Prostate gland (tissue), 2 donors: ENCODE measurements around the gene SLC22A12. TPM values are rescaled to one million over a fixed set of nuclear protein-coding genes. Genes with fewer than 3 reads are reported as not detected.

Experiments used
- DNase-seq: peaks from one replicate; pipeline ENCODE4 v3.0.0-alpha.2; 2019; ENCODE audit warnings: low spot score
- H3K27ac ChIP-seq, 2 donors: fragments of 200-600 bp; sonication (generic); 2 replicates each; pipeline ENCODE4 v1.5.1; 2017 to 2019
- H3K27me3 ChIP-seq: fragments of 200-600 bp; sonication (generic); replicated peaks from 2 replicates; pipeline ENCODE4 v1.5.1; 2019; ENCODE audit not compliant: insufficient read depth
- H3K36me3 ChIP-seq, 2 donors: fragments of 200-600 bp; sonication (generic); 1 replicate in 1 of 2; 2 replicates in 1 of 2; pipeline versions ENCODE4 v1.5.1 to v1.8.1; 2017 to 2019
- H3K4me1 ChIP-seq: fragments of 200-600 bp; sonication (generic); replicated peaks from 2 replicates; pipeline ENCODE4 v1.5.1; 2019
- H3K4me3 ChIP-seq, 2 donors: fragments of 200-600 bp; sonication (generic); 2 replicates each; pipeline ENCODE4 v1.5.1; 2017 to 2019
- H3K9me3 ChIP-seq: fragments of 200-600 bp; sonication (generic); 2 replicates; pipeline ENCODE4 v1.5.1; 2017
- CTCF ChIP-seq, 4 experiments: fragments of 200-600 bp in 2 of 4; fragments of 450-650 bp in 2 of 4; sonication (generic) in 2 of 4; IDR thresholded peaks; 1 replicate in 3 of 4; 2 replicates in 1 of 4; pipeline ENCODE4 v1.5.1; 2016 to 2019; ENCODE audit warnings: antibody characterized with exemption in 4 of 4, mild to moderate bottlenecking in 2 of 4, moderate library complexity in 2 of 4
- POLR2A ChIP-seq: fragments of 450-650 bp; IDR thresholded peaks from one replicate; pipeline ENCODE4 v1.6.1; 2016; ENCODE audit warnings: antibody characterized with exemption, mild to moderate bottlenecking
- POLR2AphosphoS5 ChIP-seq: sonication (generic); formaldehyde crosslinking; IDR thresholded peaks from one replicate; pipeline ENCODE4 v1.6.1; 2017; ENCODE audit warnings: antibody characterized with exemption
- WGBS: methylation state at CpG from one replicate; pipeline ENCODE4 v1.1.5; 2018; 5-methylcytosine and 5-hydroxymethylcytosine counted together
- intact Hi-C: fragments of 100-400 bp; cut with DNase I; formaldehyde crosslinking; loops from one replicate; pipeline ENCODE4 v1.14.2; 2022
- total RNA-seq, 2 donors: library from RNA; depleted of rRNA; stranded (reverse); fragments of >200 nt; gene quantifications; one replicate each; pipeline ENCODE4 v1.1.0, GENCODE V29; 2016

Gene SLC22A12
- total RNA-seq, 2 donors from 2014 or later: not detected

- no peaks in the 10 kb centered on the region for H3K9me3 ChIP-seq
- intact Hi-C loops: no loop called here
- H3K27me3 ChIP-seq: no peaks in the 10 kb centered on the region
- DNase-seq: no peak
- TF ChIP-seq POLR2AphosphoS5 (no peak), CTCF (IDR thresholded peaks at IDR 0.05) (peak in 3 of 4 experiments; percentile 14 to 55 (median 46)), POLR2A (no peak)
- no peaks in the 10 kb centered on the region for H3K36me3 ChIP-seq
- no peak overlapping the region for H3K4me3 ChIP-seq
- H3K27ac ChIP-seq: no peak overlapping the region
- WGBS: 23% methylated on average over 6 of the region's 6 CpGs
- H3K4me1 ChIP-seq: no peaks in the 10 kb centered on the region
Observed at GRCh38 chr11:64649291-64649697, 58.3 kb downstream of the SLC22A12 start.

- WGBS: 59% methylated on average over 18 of the region's 18 CpGs
- intact Hi-C loops: no loop called here
- TF ChIP-seq POLR2AphosphoS5 (no peak), CTCF (IDR thresholded peaks at IDR 0.05) (peak in 2 of 4 experiments; percentile 30 to 32), POLR2A (no peak)
Observed at GRCh38 chr11:64650923-64651523, 60.0 kb downstream of the SLC22A12 start.

More at GRCh38 chr11:64650923-64651523, 60.0 kb downstream of the SLC22A12 start:
- Histone ChIP-seq H3K36me3 (no peaks in the 10 kb centered on the region), H3K27ac (no peak overlapping the region), H3K4me1 (no peaks in the 10 kb centered on the region), H3K9me3 (no peaks in the 10 kb centered on the region), H3K27me3 (no peaks in the 10 kb centered on the region), H3K4me3 (no peak overlapping the region)
- no peak for DNase-seq

Other genes starting within 250 kb of the SLC22A12 start
- 10 to 100 TPM; 18.9 to 23.7 TPM for gene RPS6KA4, start 232.1 kb upstream of the SLC22A12 start, total RNA-seq
- gene SLC22A11, start 35.3 kb upstream of the SLC22A12 start, total RNA-seq: not detected
- gene NRXN2, start 132.0 kb downstream of the SLC22A12 start, total RNA-seq: 10 to 100 TPM in 1 of 2 donors, under 1 TPM in 1; 0.46 to 26.8 TPM
- 10 to 100 TPM; 13.3 to 28.7 TPM for gene RASGRP2, start 152.9 kb downstream of the SLC22A12 start, total RNA-seq
- 10 to 100 TPM in 1 of 2 donors, 1 to 10 TPM in 1; 8.0 to 22.4 TPM for gene PYGM, start 168.8 kb downstream of the SLC22A12 start, total RNA-seq
- 100 to 1,000 TPM; 263 to 409 TPM for gene SF1, start 187.3 kb downstream of the SLC22A12 start, total RNA-seq
- gene MAP4K2, start 212.0 kb downstream of the SLC22A12 start, total RNA-seq: 10 to 100 TPM; 10.7 to 35.8 TPM
- gene MEN1, start 219.3 kb downstream of the SLC22A12 start, total RNA-seq: 10 to 100 TPM; 27.9 to 45.5 TPM